ENCODE results near the gene GATA3. TPM values are rescaled to one million over a fixed set of nuclear protein-coding genes. Genes with fewer than 3 reads are reported as not detected.

The GATA3 gene
- total and polyA plus RNA-seq, 9 of the 15 experiments (the other 6 are each of a cell fraction or from before 2014, with no cell fraction given) = 0.01 to 0.24 (median 0.09) TPM; not detected in 6

DNA sequence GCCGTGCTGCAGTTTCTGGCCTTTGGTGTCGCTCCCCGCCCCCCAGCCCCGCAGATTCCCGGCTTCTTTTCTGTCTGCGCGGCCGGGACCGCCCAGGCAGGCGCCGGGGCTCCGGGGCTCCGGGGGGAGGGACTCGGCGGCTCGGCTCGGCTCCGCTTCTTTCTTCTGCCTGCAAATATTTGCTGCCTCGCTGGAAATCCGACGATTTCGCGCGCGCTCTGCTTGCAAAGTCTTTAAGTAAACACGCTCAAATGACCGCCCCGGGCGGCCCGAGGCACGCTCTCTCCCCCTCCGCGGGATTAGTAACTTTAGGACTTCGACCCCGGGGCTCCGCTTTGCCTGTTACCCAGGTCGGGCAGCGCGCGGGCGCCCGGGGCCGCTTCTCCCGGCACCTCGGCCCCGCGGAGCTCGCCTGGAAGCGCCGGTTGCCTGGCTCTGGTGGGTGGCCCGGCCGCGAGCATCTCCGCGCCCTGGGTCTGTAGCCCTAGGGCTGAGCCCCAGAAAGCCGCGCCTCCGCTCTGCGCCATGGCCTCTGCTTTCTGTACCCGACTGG, 3.9 kb upstream of the GATA3 start:
- no peak overlapping the region for H3K4me2 ChIP-seq (ENCODE audit: insufficient read depth, low read length)
- H3K27me3 ChIP-seq (ENCODE audit: control insufficient read depth in 2 of 2, insufficient read depth in 2 of 2, low read length in 2 of 2) = peaks cover 21 to 56% of the 10 kb centered on the region in 2 experiments; a peak in 4 of 5 replicates
- ChIA-PET CTCF (ENCODE audit: low intra/inter-chr PET ratio) (no interaction called here), POLR2A (no interaction called here)
- H4K20me1 ChIP-seq (replicated peaks; ENCODE audit: control insufficient read depth, insufficient read depth, low read length) = no peaks in the 10 kb centered on the region
- H3K36me3 ChIP-seq (ENCODE audit: control insufficient read depth, insufficient read depth, low read length) = no peaks in the 10 kb centered on the region
- H3K9me1 ChIP-seq (ENCODE audit: control insufficient read depth, insufficient read depth, low read length) = no peaks in the 10 kb centered on the region
- 0 out of 2 replicates have a peak, but pooled peaks cover 2% of the 10 kb centered on the region for H3K9me3 ChIP-seq (replicated peaks; ENCODE audit: control insufficient read depth, insufficient read depth, low read depth, low read length)
- no peak overlapping the region for H3K27ac ChIP-seq (ENCODE audit: extremely low read depth, low read depth, low read length)
- BruUV-seq (replicated peaks) = no TSS peak
- no peak overlapping the region for H3K4me3 ChIP-seq
- intact Hi-C loops (cut with micrococcal nuclease) (loop anchor here (5.0 kb wide), 1 partner anchor 1157 kb away; no protein-coding TSS in a partner anchor), in situ Hi-C loops (cut with MboI) (no loop called here)
- WGBS (ENCODE audit: insufficient coverage, low coverage, missing lambda C conversion rate) = 20% methylated on average over 42 of the region's 60 CpGs
- no peak overlapping the region for H3K9ac ChIP-seq (ENCODE audit: insufficient read depth in 1 of 2, low read depth in 2 of 2, low read length in 2 of 2)
- H2AFZ ChIP-seq (ENCODE audit: low read depth, low read length) = no peak overlapping the region
- H3K79me2 ChIP-seq (ENCODE audit: control insufficient read depth, insufficient read depth, low read length) = no peaks in the 10 kb centered on the region
- TF ChIP-seq ZNF57 (CRISPR knock-in tag; IDR thresholded peaks at IDR 0.05) = no peak
- no peak for TF ChIP-seq SIN3B (IDR thresholded peaks at IDR 0.05; ENCODE audit: low read depth)
- TF ChIP-seq KLF1 (tag; IDR thresholded peaks at IDR 0.05) = no peak
- TF ChIP-seq CREB1 (IDR thresholded peaks at IDR 0.05) = no peak
- no peak for TF ChIP-seq CREB1 (CRISPR knock-in tag; IDR thresholded peaks at IDR 0.05)
- TF ChIP-seq PCBP1 (IDR thresholded peaks at IDR 0.05; ENCODE audit: low read depth, low read length, poor library complexity, severe bottlenecking) = peak; percentile 3
- no peak for TF ChIP-seq POU5F1 (IDR thresholded peaks at IDR 0.05; ENCODE audit: borderline replicate concordance, low read depth, low read length, partially characterized antibody)
- no peak for DNase-seq (ENCODE audit: extremely low read depth in 1 of 4, low spot score in 3 of 4)
- no peak for ATAC-seq
- no peak for FAIRE-seq
- H3K4me1 ChIP-seq (replicated peaks in 1 of 2; ENCODE audit: control insufficient read depth in 2 of 2, insufficient read depth in 2 of 2, low read length in 2 of 2) = peaks cover 0 to 23% of the 10 kb centered on the region in 2 experiments; a peak in 3 of 5 replicates
